ENCODE results near the gene CAMKV.

GRCh38 chr3:49879721-49880120 is 10.0 kb upstream of the CAMKV start:
- TF ChIP-seq POLR2A (IDR thresholded peaks at IDR 0.05) (no peak), CTCF (IDR thresholded peaks at IDR 0.05) (no peak)
